Liver (tissue), 3 donors: ENCODE measurements around the gene CHAT.

Experiments used
- ATF3 ChIP-seq: IDR thresholded peaks from 2 replicates; pipeline ENCODE4 v1.6.1; 2016; ENCODE audit warnings: antibody characterized with exemption
- CTCF ChIP-seq: fragments of 150-350 bp; IDR thresholded peaks from 2 replicates; pipeline ENCODE4 v1.5.1; 2017; ENCODE audit warnings: improper control_type of control experiment, low read depth, low read length; ENCODE audit not compliant: missing input control
- EGR1 ChIP-seq, 2 donors: IDR thresholded peaks; 2 replicates each; pipeline ENCODE4 v1.6.1; 2016 to 2018; ENCODE audit warnings: antibody characterized with exemption in 2 of 2, low read depth in 2 of 2
- GABPA ChIP-seq, 2 donors: IDR thresholded peaks in 1 of 2; conservative IDR thresholded peaks in 1 of 2; 2 replicates each; pipeline ENCODE4 v1.6.1; 2016; ENCODE audit warnings: antibody characterized with exemption in 2 of 2, mild to moderate bottlenecking in 1 of 2, moderate library complexity in 1 of 2
- MAX ChIP-seq: IDR thresholded peaks from 2 replicates; pipeline ENCODE4 v1.6.1; 2016; ENCODE audit warnings: antibody characterized with exemption
- NR2F2 ChIP-seq: IDR thresholded peaks from 2 replicates; pipeline ENCODE4 v1.6.1; 2016; ENCODE audit warnings: antibody characterized with exemption
- RAD21 ChIP-seq, 2 donors: IDR thresholded peaks; 2 replicates each; pipeline ENCODE4 v1.6.1; 2016; ENCODE audit warnings: antibody characterized with exemption in 2 of 2, mild to moderate bottlenecking in 2 of 2
- REST ChIP-seq: IDR thresholded peaks from 2 replicates; pipeline ENCODE4 v1.6.1; 2016; ENCODE audit warnings: antibody characterized with exemption, mild to moderate bottlenecking
- ZBTB33 ChIP-seq: IDR thresholded peaks from 2 replicates; pipeline ENCODE4 v1.6.1; 2016; ENCODE audit warnings: antibody characterized with exemption
- donor health status: healthy.
- donor health status: healthy.

GRCh38 chr10:49564461-49565009 lies 49.3 kb upstream of the CHAT start:
- TF ChIP-seq RAD21 (IDR thresholded peaks at IDR 0.05) = no peak
- no peak for TF ChIP-seq CTCF
- TF ChIP-seq EGR1 (IDR thresholded peaks at IDR 0.05; ENCODE audit: low read depth in 2 of 2) = no peak
- no peak for TF ChIP-seq ATF3
- no peak for TF ChIP-seq GABPA (IDR thresholded peaks at IDR 0.05 in 1 of 2, conservative IDR thresholded peaks at IDR 0.05 in 1 of 2)
- no peak for TF ChIP-seq NR2F2
- no peak for TF ChIP-seq REST
- TF ChIP-seq MAX = no peak
- no peak for TF ChIP-seq ZBTB33
